ENCODE measurements around the gene RNF208.

RNF208 gene

GRCh38 chr9:137226338-137227053, 4.5 kb upstream of the RNF208 start:
- Histone ChIP-seq H3K27me3 (ENCODE audit: low read length) (no peaks in the 10 kb centered on the region), H2AFZ (ENCODE audit: low read depth, low read length, severe bottlenecking) (no peak overlapping the region), H3K9ac (ENCODE audit: low read length) (no peak overlapping the region), H3K4me2 (ENCODE audit: low read depth, low read length, poor library complexity, severe bottlenecking) (no peak overlapping the region), H4K20me1 (ENCODE audit: low read depth, low read length) (no peaks in the 10 kb centered on the region), H3K79me2 (ENCODE audit: insufficient read depth, low read length) (no peaks in the 10 kb centered on the region), H3F3A (ENCODE audit: insufficient read depth) (no peaks in the 10 kb centered on the region), H3K9me3 (ENCODE audit: insufficient read depth, low read length) (no peaks in the 10 kb centered on the region), H3K36me3 (ENCODE audit: low read length) (no peaks in the 10 kb centered on the region), H3K9me2 (replicated peaks; ENCODE audit: insufficient read depth, low read length) (no peaks in the 10 kb centered on the region), H3K4me3 (ENCODE audit: insufficient read depth, low read length, poor library complexity, severe bottlenecking) (no peak overlapping the region), H3K27ac (ENCODE audit: low read depth, low read length) (no peak overlapping the region)
- no peak for TF ChIP-seq EZH2phosphoT487 (conservative IDR thresholded peaks at IDR 0.05; ENCODE audit: low read length)
- TF ChIP-seq, protein P1, sequence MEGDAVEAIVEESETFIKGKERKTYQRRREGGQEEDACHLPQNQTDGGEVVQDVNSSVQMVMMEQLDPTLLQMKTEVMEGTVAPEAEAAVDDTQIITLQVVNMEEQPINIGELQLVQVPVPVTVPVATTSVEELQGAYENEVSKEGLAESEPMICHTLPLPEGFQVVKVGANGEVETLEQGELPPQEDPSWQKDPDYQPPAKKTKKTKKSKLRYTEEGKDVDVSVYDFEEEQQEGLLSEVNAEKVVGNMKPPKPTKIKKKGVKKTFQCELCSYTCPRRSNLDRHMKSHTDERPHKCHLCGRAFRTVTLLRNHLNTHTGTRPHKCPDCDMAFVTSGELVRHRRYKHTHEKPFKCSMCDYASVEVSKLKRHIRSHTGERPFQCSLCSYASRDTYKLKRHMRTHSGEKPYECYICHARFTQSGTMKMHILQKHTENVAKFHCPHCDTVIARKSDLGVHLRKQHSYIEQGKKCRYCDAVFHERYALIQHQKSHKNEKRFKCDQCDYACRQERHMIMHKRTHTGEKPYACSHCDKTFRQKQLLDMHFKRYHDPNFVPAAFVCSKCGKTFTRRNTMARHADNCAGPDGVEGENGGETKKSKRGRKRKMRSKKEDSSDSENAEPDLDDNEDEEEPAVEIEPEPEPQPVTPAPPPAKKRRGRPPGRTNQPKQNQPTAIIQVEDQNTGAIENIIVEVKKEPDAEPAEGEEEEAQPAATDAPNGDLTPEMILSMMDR (IDR thresholded peaks at IDR 0.05; ENCODE audit: insufficient read depth, low read length, poor library complexity, severe bottlenecking): no peak

- no peak overlapping the region for H3K4me3 ChIP-seq (ENCODE audit: insufficient read depth, low read length, poor library complexity, severe bottlenecking)
- H3K9me3 ChIP-seq (ENCODE audit: insufficient read depth, low read length): no peaks in the 10 kb centered on the region
- no peak overlapping the region for H3K27ac ChIP-seq (ENCODE audit: low read depth, low read length)
- H3K4me2 ChIP-seq (ENCODE audit: low read depth, low read length, poor library complexity, severe bottlenecking): no peak overlapping the region
- H2AFZ ChIP-seq (ENCODE audit: low read depth, low read length, severe bottlenecking): no peak overlapping the region
- no peak overlapping the region for H3K9ac ChIP-seq (ENCODE audit: low read length)
- H3K9me2 ChIP-seq (replicated peaks; ENCODE audit: insufficient read depth, low read length): no peaks in the 10 kb centered on the region
- no peaks in the 10 kb centered on the region for H3F3A ChIP-seq (ENCODE audit: insufficient read depth)
- no peaks in the 10 kb centered on the region for H4K20me1 ChIP-seq (ENCODE audit: low read depth, low read length)
- TF ChIP-seq, protein P1 (IDR thresholded peaks at IDR 0.05; ENCODE audit: insufficient read depth, low read length, poor library complexity, severe bottlenecking): no peak
- TF ChIP-seq EZH2phosphoT487 (conservative IDR thresholded peaks at IDR 0.05; ENCODE audit: low read length): no peak
- no peaks in the 10 kb centered on the region for H3K79me2 ChIP-seq (ENCODE audit: insufficient read depth, low read length)
- H3K27me3 ChIP-seq (ENCODE audit: low read length): no peaks in the 10 kb centered on the region
- no peaks in the 10 kb centered on the region for H3K36me3 ChIP-seq (ENCODE audit: low read length)
These were observed 3.8 kb upstream of the RNF208 start for GRCh38 chr9:137225699-137226331.

DNA sequence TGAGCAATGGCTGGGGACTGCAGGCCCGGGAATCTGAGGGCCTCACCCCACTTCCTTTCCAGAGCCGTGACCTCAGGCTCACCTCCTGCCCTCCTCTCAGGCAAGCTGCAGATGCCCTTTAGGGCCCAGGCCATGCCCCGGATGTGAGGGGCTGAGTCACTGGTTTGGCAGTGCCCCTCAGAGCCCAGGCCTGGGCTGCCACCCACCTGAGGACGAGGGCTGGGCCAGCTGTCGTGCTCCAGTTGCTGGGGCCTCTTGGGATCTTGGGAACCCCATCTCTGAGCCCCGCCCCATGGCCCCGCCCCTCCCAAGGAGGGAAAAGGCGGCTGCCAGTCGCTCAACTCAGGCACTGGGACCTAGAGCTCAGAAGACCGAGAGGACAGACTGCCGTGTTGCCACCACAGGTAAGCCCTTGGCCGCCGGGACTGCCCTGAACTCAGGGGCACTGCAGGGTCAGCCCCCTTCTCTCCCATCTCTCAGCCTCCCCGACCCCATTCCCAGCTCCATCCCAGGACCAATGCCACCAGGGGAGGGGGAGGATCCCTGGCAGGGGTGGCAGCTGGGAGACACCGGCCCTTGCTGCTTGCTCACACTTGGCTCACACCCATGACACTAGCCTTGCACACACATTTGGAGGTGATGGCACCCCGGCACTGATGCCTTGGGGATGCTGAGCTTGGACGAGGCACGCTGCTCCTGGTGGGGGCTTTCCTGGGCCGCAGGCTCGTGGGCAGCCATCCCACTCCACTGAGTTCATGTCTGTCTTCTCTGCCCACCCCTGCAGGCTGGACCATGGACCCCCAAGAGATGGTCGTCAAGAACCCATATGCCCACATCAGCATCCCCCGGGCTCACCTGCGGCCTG, 3.0 kb upstream of the RNF208 start, which contains the start of gene CYSRT1:
Gene CYSRT1 (plus strand): TSS at position 345 of the 865 bp plus-strand sequence. CDS start 448 bp downstream, at position 793.
- Histone ChIP-seq H3K9me2 (replicated peaks; ENCODE audit: insufficient read depth, low read length) (no peaks in the 10 kb centered on the region), H3K27ac (ENCODE audit: low read depth, low read length) (peak within 1 kb of the TSS; percentile 51)

More for the DNA sequence above, 3.0 kb upstream of the RNF208 start, which contains the start of gene CYSRT1:
- Histone ChIP-seq H3K4me3 (ENCODE audit: insufficient read depth, low read length, poor library complexity, severe bottlenecking) (peak within 1 kb of the TSS; percentile 87), H3K79me2 (ENCODE audit: insufficient read depth, low read length) (no peaks in the 10 kb centered on the region), H4K20me1 (ENCODE audit: low read depth, low read length) (no peaks in the 10 kb centered on the region), H3K27me3 (ENCODE audit: low read length) (no peaks in the 10 kb centered on the region), H3K9ac (ENCODE audit: low read length) (peak within 1 kb of the TSS; percentile 97), H3F3A (ENCODE audit: insufficient read depth) (no peaks in the 10 kb centered on the region), H3K9me3 (ENCODE audit: insufficient read depth, low read length) (no peaks in the 10 kb centered on the region), H2AFZ (ENCODE audit: low read depth, low read length, severe bottlenecking) (no peak within 1 kb of the TSS), H3K36me3 (ENCODE audit: low read length) (no peaks in the 10 kb centered on the region), H3K4me2 (ENCODE audit: low read depth, low read length, poor library complexity, severe bottlenecking) (peak within 1 kb of the TSS; percentile 71)
- TF ChIP-seq, protein P1 (IDR thresholded peaks at IDR 0.05; ENCODE audit: insufficient read depth, low read length, poor library complexity, severe bottlenecking): no peak
- TF ChIP-seq EZH2phosphoT487 (conservative IDR thresholded peaks at IDR 0.05; ENCODE audit: low read length): no peak
